GM21526 (cell line): ENCODE measurements around the gene STPG1.

ENCODE experiments used
- ATAC-seq: cut with Tn5 transposase; IDR thresholded peaks from one replicate; pipeline ENCODE4 v1.9.1; 2021; ENCODE audit warnings: moderate library complexity; ENCODE audit not compliant: unreplicated experiment, low FRiP score

STPG1 gene

GRCh38 chr1:24400065-24400464, 13.5 kb downstream of the STPG1 start:
- ATAC-seq: no peak

DNA sequence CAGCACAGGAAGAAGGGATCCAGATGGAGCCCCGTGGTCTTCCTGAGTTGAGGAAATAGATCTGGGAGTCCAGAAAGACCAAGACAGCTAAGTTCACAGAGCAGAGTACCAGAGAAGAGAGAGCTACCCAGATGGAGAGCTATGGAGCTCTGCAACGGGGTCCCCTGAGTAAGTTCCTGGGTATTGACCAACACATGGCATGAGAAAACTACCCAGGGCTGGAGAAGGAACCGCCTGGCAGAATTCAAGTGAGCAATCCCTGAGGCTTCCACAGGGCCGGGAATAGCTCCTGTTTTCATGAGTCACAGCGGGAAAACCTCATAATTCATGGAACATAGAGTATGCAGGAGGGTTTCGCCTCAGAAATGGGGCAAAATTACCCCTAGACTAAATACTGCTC, 19.7 kb downstream of the STPG1 start:
- no peak for ATAC-seq

- no peak for ATAC-seq
Observed at GRCh38 chr1:24392982-24393650, 20.5 kb downstream of the STPG1 start.

DNA sequence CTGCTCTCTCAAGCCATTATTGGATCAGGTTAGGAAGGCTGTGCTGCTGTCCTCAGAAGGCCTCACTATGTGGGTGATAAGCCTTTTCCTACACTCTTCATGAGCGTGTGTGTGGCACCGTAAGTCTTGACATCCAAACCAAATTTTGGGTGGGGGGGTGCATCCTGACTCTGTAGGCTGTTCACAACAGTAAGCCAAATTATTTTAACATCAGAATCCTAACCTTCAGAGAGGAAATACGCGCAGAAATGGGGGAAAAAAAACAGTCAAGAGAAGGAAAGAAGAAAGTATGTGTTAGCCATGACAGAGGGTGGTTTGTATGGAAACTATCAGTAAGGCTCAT, 21.0 kb downstream of the STPG1 start:
- no peak for ATAC-seq

DNA sequence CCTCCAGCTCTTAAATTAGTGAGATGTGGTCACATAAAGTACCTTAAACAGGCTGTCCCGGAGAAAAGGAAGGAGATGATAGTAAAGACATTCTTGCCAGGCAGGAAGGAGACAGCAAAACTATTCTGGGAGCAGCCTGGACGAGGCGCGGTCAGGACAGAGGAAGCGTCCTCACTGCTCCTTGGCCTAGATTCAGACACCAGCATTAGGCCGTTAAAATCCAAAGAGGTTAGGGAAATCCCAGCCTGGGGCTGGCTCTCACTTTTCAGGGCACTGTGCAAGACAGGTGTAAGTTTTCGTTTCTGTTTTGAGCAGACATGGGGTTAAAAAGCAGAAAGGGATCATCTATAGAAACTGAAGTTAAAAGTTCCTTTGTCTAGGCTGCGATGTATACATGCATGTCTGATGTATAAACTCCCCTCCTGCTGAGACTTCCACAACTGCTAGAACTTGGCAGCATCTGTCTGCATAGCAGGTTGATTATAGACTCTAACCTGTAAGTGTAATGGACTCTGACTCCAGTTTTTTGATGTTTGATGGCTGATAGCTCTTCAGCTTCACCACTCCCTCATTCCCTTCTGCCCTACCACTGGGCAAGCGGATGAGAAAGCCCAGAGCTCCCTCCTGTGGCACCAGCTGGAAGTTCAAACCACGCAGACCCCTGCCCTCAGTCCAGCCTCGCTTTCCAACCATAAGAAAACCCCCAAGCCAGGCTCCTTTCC, 21.5 kb downstream of the STPG1 start:
- ATAC-seq: peak; percentile 64

DNA sequence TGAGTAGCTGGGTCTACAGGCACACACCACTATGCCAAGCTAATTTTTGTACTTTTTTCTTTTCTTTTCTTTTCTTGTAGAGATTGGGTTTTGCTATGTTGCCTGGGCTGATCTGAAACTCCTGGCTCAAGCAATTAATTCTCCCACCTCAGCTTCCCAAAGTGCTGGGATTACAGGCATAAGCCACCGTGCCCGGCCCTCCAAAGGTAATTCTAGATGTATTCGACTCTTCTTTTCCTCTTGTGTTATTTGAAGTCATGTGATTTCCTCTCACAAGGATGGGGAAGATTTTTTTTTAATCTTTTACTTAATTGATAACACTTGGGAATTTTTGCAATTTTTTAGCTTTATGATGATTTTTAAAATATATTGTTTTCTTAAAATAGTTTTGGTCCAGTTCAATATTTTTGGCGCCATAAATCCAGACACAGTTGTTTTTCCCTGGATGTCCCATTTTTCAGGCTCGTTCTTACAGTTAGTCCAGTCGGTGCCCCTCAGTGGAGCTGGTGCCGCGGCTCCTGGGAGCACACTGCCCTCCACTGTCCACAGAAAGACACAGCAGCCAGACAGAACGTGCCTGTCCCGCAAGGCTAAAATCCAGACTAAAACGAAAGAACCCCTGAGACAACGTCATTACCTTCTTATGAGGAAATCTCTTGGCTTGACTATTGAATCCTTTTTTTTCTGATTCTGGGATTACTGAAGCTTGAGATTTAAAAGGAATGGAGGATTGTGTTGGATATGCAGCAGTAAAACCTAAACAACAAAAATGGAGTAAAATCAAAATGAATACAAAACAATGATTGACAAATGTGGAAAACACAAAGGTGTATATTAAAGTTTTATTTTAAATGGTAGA, 22.4 kb downstream of the STPG1 start:
- no peak for ATAC-seq

GRCh38 chr1:24389231-24389678, 24.3 kb downstream of the STPG1 start:
- ATAC-seq: no peak

DNA sequence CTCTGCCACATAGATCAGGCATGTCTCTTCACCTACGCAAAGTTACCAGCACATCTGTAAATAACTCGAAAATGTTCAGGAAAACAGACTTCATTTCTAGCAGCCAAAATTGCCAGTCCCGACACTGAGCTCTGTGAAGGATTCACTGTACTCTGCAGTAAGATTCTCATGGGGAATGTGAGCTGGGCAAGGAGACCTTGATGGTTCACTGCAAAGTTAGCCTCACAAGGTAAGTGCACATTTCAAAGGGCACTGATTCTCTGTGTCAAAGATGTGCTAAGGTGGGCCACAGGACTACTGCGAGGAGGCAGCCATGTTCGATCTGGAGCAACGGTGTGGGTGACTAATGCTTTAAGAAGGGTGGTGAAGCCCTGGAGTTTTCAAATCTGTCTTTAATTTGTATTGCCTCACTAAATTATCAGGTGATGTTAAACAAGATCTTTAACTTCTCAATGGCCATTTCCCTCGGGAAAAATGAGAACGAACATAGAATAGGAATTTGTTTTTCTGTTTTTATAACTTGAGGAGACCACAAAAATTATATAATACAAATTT, 25.2 kb downstream of the STPG1 start:
- ATAC-seq: no peak

DNA sequence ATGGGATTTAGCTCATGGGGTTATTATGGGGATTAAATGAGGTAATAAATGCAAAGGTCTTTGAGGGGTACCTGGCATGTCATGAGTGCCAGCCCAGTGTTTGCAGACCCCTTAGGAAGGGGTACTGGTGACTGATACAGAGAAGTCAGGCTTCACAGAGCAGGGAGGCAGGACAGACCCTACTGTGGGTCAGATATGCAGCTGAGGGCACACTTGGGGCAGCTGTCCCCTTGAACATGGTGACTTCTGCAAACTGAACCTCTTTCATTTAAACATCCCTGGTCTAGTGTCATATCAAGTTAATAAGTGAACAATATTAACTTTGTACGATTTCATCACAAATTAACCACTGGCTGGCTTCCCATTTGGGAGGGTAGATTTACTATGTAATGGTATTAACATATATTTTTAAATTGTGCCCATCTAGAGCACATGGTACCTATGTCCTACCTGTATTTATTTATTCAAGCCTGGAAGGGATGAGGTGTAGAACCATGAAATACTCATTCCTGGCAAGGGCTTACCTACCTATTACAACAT, 25.9 kb downstream of the STPG1 start:
- no peak for ATAC-seq

DNA sequence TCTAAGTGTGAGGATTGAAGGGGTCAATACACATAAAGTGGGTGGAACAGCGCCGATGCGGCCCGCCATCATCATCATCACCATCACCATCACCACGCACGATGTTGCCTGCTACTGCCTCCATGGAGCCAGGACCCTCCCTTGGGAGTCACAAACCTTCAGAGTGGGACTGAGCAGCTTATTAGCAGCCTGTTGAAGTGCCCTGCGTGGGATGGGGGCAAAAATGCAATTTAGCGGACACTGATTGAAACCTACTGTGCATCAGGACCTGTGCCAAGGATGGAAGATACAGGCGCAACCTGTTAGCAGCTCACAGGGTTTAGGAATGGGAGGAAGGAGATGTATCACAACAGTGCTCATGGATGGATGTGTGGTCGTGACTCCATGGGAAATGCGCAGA, 26.7 kb downstream of the STPG1 start:
- no peak for ATAC-seq

- no peak for ATAC-seq
Observed at GRCh38 chr1:24386241-24386640, 27.3 kb downstream of the STPG1 start.

GRCh38 chr1:24385160-24385940, 28.2 kb downstream of the STPG1 start:
- ATAC-seq: no peak

- ATAC-seq: no peak
Observed at GRCh38 chr1:24384251-24385090, 29.1 kb downstream of the STPG1 start.

- no peak for ATAC-seq
Observed at GRCh38 chr1:24383381-24383940, 30.1 kb downstream of the STPG1 start.

- ATAC-seq: no peak
Observed at GRCh38 chr1:24382165-24382577, 31.4 kb downstream of the STPG1 start.

DNA sequence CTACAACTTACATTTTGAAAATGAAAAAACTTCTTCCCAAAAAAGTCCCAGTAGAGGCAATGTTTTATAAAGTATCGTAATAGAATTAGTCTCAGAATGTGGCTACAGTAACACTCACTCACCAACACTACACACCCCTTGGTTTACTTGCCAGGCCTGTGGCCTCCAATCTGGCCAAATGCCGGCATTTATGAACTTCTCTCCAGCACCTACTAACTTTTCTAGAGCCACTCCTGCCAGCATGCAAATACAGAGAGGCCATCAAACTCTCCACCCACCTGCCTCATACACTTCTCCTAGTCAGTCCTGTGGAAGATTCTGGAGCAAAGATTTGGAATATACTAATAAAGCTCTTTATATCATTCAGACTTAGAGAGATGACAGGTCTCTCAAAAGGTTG, 32.3 kb downstream of the STPG1 start:
- ATAC-seq: no peak

DNA sequence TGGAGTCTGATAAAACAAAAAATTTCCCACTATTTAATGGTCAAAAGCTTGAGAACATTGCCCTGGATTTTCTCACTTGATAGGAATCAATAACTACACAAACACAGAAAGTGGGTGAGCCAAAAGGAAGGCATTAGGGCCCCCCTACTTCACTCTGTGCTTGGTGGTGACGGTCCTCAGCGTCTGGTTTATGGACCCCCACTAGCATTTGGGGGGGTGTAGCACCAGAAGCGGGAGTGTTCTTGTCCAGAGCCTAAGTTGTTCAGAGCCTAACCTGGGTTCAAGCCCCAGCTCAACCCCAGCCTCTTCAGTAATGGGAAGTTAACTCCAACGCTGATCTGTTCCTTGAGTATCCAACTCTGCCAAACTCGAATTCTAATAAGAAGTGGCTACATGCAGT, 33.1 kb downstream of the STPG1 start:
- no peak for ATAC-seq

- no peak for ATAC-seq
Observed at GRCh38 chr1:24379733-24380315, 33.8 kb downstream of the STPG1 start.
